ENCODE data around the gene APBB3. TPM values are rescaled to one million over a fixed set of nuclear protein-coding genes. Genes with fewer than 3 reads are reported as not detected.
"Not testable (repeated sequence)": the region's sequence is repeated elsewhere in the genome, so short reads cannot be mapped to it uniquely, and the experiment has no call there.

The APBB3 gene
- total RNA-seq, 1 donor from 2014 or later: 7.3 TPM

DNA sequence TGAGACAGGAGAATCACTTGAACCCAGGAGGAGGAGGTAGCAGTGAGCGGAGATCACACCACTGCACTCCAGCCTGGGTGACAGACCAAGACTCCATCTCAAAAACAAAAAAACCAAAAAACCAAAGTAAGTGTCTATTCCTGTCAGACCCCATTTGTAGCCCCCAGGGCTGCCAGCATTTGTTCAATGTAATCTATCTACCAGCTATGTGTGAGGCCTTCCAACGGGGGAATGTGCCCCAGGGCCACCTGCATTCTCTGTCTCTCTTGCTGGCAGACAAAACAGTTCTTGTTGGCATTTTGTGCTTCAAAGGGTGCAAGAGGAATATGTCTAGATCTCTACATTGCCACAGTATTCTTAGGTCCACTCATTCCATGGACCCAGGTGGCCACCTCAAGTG, 34.4 kb upstream of the APBB3 start:
- Histone ChIP-seq H3K9me3 (ENCODE audit: control insufficient read depth in 3 of 3, low read length in 3 of 3) (no peaks in the 10 kb centered on the region), H3K36me3 (ENCODE audit: control insufficient read depth in 3 of 3, insufficient read depth in 3 of 3, low read length in 3 of 3) (no peaks in the 10 kb centered on the region), H3K27me3 (ENCODE audit: control insufficient read depth in 3 of 3, insufficient read depth in 3 of 3, low read length in 3 of 3) (no peaks in the 10 kb centered on the region), H3K4me3 (ENCODE audit: low read length in 3 of 3) (no peak overlapping the region), H3K4me1 (ENCODE audit: control insufficient read depth in 3 of 3, insufficient read depth in 3 of 3, low read length in 3 of 3) (peaks cover 0 to 16% (median 12%) of the 10 kb centered on the region in 3 donors), H3K9ac (ENCODE audit: low read depth in 1 of 3, low read length in 3 of 3) (no peak overlapping the region), H3K27ac (ENCODE audit: low read depth, low read length) (no peak overlapping the region)

DNA sequence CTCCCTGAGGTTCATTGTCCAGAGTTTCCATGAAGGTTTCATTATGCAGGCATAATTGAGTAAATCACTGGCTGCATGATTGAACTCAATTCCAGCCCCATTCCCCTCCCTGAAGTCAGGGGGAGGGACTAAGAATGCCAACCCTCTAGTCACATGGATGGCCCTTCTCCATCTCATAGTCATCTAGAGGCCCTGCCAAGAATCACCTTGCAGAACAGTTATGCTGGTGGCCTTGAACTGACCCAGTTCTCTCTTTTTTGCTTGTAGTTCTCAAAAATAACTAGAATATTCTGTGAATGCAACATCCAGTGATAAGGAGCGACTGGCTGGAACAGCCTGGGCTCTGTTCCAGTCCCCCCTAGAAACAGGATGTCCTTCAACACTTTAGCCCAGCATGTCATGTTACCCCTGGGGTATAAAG, 31.9 kb upstream of the APBB3 start:
- Histone ChIP-seq H3K4me1 (ENCODE audit: control insufficient read depth in 3 of 3, insufficient read depth in 3 of 3, low read length in 3 of 3) (peaks cover 0 to 16% (median 12%) of the 10 kb centered on the region in 3 donors), H3K9me3 (ENCODE audit: control insufficient read depth in 3 of 3, low read length in 3 of 3) (no peaks in the 10 kb centered on the region), H3K36me3 (ENCODE audit: control insufficient read depth in 3 of 3, insufficient read depth in 3 of 3, low read length in 3 of 3) (no peaks in the 10 kb centered on the region), H3K9ac (ENCODE audit: low read depth in 1 of 3, low read length in 3 of 3) (no peak overlapping the region), H3K27ac (ENCODE audit: low read depth, low read length) (peak overlapping the region; percentile 36), H3K27me3 (ENCODE audit: control insufficient read depth in 3 of 3, insufficient read depth in 3 of 3, low read length in 3 of 3) (no peaks in the 10 kb centered on the region), H3K4me3 (ENCODE audit: low read length in 3 of 3) (no peak overlapping the region)

DNA sequence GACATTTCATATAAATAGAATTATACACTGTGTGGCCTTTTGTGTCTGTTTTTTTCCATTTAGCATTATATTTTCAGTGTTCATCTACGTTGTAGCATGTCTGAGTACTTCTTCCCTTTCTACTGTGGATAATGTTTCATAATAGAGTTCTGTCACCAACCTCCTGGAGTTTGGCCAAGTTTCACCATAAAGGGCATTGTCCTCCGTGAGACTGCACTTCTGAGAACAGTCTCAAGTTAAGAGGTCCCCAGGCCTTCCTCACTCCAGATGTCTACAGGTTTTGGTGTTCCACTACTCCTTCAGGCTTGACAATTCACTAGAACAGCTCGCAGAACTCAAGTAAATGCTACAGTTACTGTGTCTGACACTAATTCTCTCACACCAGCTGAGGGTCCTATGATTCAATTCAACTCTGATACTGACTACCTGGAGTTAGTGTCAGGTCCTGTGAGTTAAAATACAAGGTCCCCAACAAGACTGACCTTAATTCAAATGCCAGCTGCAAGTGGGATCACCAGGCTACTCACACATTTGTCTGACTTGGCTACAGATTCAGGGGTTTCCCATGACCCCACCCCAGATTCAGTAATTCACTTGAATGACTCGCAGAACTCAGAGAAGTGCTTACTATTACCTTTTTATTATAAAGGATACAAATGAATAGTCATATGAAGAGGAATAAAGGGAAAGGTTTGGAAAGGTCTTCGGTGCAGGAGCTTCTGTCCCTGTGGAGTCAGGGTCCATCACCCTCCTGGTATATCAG, 31.3 kb upstream of the APBB3 start:
- Histone ChIP-seq H3K9ac (ENCODE audit: low read depth in 1 of 3, low read length in 3 of 3) (peak overlapping the region in 1 of 3 donors; percentile 41), H3K9me3 (ENCODE audit: control insufficient read depth in 3 of 3, low read length in 3 of 3) (no peaks in the 10 kb centered on the region), H3K4me1 (ENCODE audit: control insufficient read depth in 3 of 3, insufficient read depth in 3 of 3, low read length in 3 of 3) (peaks cover 0 to 16% (median 12%) of the 10 kb centered on the region in 3 donors), H3K36me3 (ENCODE audit: control insufficient read depth in 3 of 3, insufficient read depth in 3 of 3, low read length in 3 of 3) (no peaks in the 10 kb centered on the region), H3K27me3 (ENCODE audit: control insufficient read depth in 3 of 3, insufficient read depth in 3 of 3, low read length in 3 of 3) (no peaks in the 10 kb centered on the region), H3K27ac (ENCODE audit: low read depth, low read length) (peak overlapping the region; percentile 36), H3K4me3 (ENCODE audit: low read length in 3 of 3) (no peak overlapping the region)

DNA sequence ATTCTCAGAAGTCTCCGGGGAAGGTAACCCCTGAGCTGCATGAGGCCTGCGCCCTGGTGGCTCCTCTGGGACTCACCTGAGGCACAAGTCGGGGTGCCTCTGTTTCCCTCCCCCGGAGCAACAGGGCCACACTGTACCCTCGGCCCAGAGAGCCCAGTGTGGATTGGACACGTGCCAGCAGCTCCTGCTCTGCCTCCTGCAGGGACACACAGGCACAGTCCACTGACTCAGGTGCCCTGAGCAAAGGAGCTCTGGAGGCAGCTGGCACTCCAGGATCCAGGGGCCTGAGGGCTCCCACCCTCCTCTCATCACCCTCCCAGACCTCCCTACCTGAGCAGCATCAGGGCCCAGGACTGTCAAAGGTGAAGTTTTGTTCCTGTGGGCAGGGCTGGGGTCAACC, 29.8 kb upstream of the APBB3 start:
- H3K27me3 ChIP-seq (ENCODE audit: control insufficient read depth in 3 of 3, insufficient read depth in 3 of 3, low read length in 3 of 3): no peaks in the 10 kb centered on the region
- H3K4me3 ChIP-seq (ENCODE audit: low read length in 3 of 3): no peak overlapping the region
- H3K27ac ChIP-seq (ENCODE audit: low read depth, low read length): no peak overlapping the region
- no peaks in the 10 kb centered on the region for H3K36me3 ChIP-seq (ENCODE audit: control insufficient read depth in 3 of 3, insufficient read depth in 3 of 3, low read length in 3 of 3)
- no peaks in the 10 kb centered on the region for H3K9me3 ChIP-seq (ENCODE audit: control insufficient read depth in 3 of 3, low read length in 3 of 3)
- no peak overlapping the region for H3K9ac ChIP-seq (ENCODE audit: low read depth in 1 of 3, low read length in 3 of 3)
- peaks cover 0 to 21% (median 16%) of the 10 kb centered on the region in 3 donors for H3K4me1 ChIP-seq (ENCODE audit: control insufficient read depth in 3 of 3, insufficient read depth in 3 of 3, low read length in 3 of 3)

DNA sequence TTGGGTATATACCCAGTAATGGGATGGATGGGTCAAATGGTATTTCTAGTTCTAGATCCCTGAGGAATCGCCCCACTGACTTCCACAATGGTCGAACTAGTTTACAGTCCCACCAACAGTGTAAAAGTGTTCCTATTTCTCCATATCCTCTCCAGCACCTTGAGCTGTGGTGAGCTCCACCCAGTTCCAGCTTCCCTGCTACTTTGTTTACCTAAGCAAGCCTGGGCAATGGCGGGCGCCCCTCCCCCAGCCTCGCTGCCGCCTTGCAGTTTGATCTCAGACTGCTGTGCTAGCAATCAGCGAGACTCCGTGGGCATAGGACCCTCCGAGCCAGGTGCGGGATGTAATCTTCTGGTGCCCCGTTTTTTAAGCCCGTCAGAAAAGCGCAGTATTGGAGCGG, 28.7 kb upstream of the APBB3 start:
- H3K27ac ChIP-seq (ENCODE audit: low read depth, low read length); H3K9ac ChIP-seq (ENCODE audit: low read depth in 1 of 3, low read length in 3 of 3); H3K36me3 ChIP-seq (ENCODE audit: control insufficient read depth in 3 of 3, insufficient read depth in 3 of 3, low read length in 3 of 3); H3K4me3 ChIP-seq (ENCODE audit: low read length in 3 of 3); H3K9me3 ChIP-seq (ENCODE audit: control insufficient read depth in 3 of 3, low read length in 3 of 3); H3K27me3 ChIP-seq (ENCODE audit: control insufficient read depth in 3 of 3, insufficient read depth in 3 of 3, low read length in 3 of 3): not testable (repeated sequence)
- H3K4me1 ChIP-seq (ENCODE audit: control insufficient read depth in 3 of 3, insufficient read depth in 3 of 3, low read length in 3 of 3): peaks cover 0 to 23% (median 21%) of the 10 kb centered on the region in 3 donors

DNA sequence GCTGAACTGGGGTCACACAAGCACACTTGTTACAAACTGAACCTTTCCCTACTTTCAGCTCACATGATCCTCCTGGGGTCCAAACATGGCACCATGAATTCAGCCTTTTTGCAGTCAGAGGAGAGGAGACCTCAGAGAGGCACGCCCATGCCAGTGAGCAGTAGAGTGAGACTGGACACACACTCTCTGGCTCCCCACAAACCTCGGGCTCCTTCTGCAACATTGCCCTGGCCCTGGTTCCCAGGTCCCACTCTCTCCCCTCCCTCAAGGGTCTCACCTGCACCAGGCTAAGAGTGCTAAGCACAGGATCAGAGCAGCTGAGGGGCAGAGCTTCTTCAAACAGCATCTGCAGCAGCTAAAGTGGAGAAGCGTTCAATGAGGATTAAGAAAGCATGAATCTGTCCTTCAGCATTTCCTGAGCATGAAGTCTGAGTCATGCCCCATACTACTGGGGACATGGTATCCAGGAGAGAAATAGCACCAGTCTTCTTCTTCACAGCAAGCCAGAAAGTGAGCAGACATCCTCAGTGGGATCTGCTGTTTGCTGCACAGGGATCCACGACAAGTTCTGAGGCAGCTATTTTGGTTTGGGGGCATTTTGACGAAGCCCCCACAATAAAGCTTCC, 27.5 kb upstream of the APBB3 start:
- Histone ChIP-seq H3K27ac (ENCODE audit: low read depth, low read length) (peak overlapping the region; percentile 22), H3K4me1 (ENCODE audit: control insufficient read depth in 3 of 3, insufficient read depth in 3 of 3, low read length in 3 of 3) (peaks cover 0 to 23% (median 21%) of the 10 kb centered on the region in 3 donors), H3K36me3 (ENCODE audit: control insufficient read depth in 3 of 3, insufficient read depth in 3 of 3, low read length in 3 of 3) (no peaks in the 10 kb centered on the region), H3K9ac (ENCODE audit: low read depth in 1 of 3, low read length in 3 of 3) (no peak overlapping the region), H3K4me3 (ENCODE audit: low read length in 3 of 3) (no peak overlapping the region), H3K27me3 (ENCODE audit: control insufficient read depth in 3 of 3, insufficient read depth in 3 of 3, low read length in 3 of 3) (no peaks in the 10 kb centered on the region), H3K9me3 (ENCODE audit: control insufficient read depth in 3 of 3, low read length in 3 of 3) (no peaks in the 10 kb centered on the region)

DNA sequence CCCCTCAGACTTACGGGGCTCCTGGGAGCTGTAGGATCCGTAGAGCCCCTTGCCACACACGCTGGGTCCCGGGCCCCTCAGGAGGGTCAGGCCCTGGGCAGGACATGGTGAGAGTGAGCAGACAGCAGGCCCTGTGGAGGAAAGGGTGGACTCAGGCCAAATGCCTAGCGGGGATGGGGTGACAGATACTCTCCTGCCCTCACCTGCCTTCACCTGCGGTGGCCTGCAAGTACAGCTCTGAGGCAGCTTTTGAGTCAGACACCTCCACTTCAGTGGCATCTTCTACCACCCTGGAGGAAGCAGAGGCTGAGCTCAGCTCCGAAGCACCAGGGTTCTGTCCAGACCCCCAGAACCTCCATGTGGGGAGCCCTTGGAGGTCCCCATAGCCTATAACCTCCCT, 26.5 kb upstream of the APBB3 start:
- H3K4me3 ChIP-seq (ENCODE audit: low read length in 3 of 3): no peak overlapping the region
- H3K9ac ChIP-seq (ENCODE audit: low read depth in 1 of 3, low read length in 3 of 3): no peak overlapping the region
- no peaks in the 10 kb centered on the region for H3K27me3 ChIP-seq (ENCODE audit: control insufficient read depth in 3 of 3, insufficient read depth in 3 of 3, low read length in 3 of 3)
- H3K27ac ChIP-seq (ENCODE audit: low read depth, low read length): no peak overlapping the region
- H3K36me3 ChIP-seq (ENCODE audit: control insufficient read depth in 3 of 3, insufficient read depth in 3 of 3, low read length in 3 of 3): no peaks in the 10 kb centered on the region
- no peaks in the 10 kb centered on the region for H3K9me3 ChIP-seq (ENCODE audit: control insufficient read depth in 3 of 3, low read length in 3 of 3)
- peaks cover 0 to 17% (median 16%) of the 10 kb centered on the region in 3 donors for H3K4me1 ChIP-seq (ENCODE audit: control insufficient read depth in 3 of 3, insufficient read depth in 3 of 3, low read length in 3 of 3)

DNA sequence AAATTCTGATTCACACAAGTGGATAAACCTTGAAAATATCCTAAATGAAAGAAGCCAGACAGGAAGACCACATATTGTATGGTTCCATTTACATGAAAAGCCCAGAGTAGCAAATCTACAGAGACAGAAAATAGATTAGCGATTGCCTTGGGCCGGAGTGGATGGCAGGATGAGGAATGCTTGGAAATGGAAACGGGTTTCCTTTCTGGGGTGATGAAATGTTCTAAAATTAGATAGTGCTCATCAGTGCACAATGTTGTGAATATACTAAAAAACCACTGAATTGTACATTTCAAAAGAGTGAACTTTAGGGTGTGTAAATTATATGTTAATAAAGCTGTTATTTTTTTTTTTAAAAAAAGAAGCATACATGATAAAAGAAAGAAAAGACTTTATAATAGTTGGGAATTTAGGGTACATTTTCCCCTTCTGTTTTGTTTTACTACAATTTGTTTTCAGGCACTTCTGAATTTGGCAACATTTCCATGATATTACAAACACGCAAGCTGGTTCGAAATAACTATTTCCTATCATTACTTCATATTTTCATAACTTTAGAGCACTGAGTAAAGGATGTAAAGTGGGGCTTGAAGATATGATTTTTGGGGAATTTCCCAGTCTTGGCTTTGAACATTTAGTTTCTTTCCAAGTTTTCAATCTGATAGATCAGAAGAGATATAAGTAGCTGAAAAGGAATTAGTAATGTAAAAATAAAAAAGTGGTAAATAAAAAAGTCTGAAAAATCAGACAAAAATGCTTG, 24.1 kb upstream of the APBB3 start:
- Histone ChIP-seq H3K9me3 (ENCODE audit: control insufficient read depth in 3 of 3, low read length in 3 of 3) (no peaks in the 10 kb centered on the region), H3K4me3 (ENCODE audit: low read length in 3 of 3) (no peak overlapping the region), H3K27me3 (ENCODE audit: control insufficient read depth in 3 of 3, insufficient read depth in 3 of 3, low read length in 3 of 3) (no peaks in the 10 kb centered on the region), H3K4me1 (ENCODE audit: control insufficient read depth in 3 of 3, insufficient read depth in 3 of 3, low read length in 3 of 3) (peaks cover 0 to 11% (median 5%) of the 10 kb centered on the region in 3 donors), H3K9ac (ENCODE audit: low read depth in 1 of 3, low read length in 3 of 3) (no peak overlapping the region), H3K27ac (ENCODE audit: low read depth, low read length) (peak overlapping the region; percentile 50), H3K36me3 (ENCODE audit: control insufficient read depth in 3 of 3, insufficient read depth in 3 of 3, low read length in 3 of 3) (no peaks in the 10 kb centered on the region)

DNA sequence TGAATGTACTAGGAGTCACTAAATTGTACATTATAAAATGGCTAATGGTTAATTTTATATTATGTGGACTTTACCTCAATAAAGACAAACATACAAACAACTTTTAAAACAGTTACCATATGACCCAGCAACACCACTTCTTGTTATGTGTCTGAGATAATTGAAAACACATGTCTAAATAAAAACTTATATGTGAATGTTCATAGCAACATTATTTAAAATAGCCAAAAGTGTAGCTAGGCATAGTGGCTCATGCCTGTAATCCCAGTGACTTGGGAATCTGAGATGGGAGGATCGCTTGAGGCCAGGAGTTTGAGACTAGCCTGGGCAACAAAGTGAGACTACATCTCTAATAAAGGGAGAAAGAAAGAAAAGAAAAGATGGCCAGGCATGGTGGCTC, 23.1 kb upstream of the APBB3 start:
- H3K27ac ChIP-seq (ENCODE audit: low read depth, low read length): no peak overlapping the region
- peaks cover 0 to 11% (median 5%) of the 10 kb centered on the region in 3 donors for H3K4me1 ChIP-seq (ENCODE audit: control insufficient read depth in 3 of 3, insufficient read depth in 3 of 3, low read length in 3 of 3)
- no peak overlapping the region for H3K4me3 ChIP-seq (ENCODE audit: low read length in 3 of 3)
- no peaks in the 10 kb centered on the region for H3K36me3 ChIP-seq (ENCODE audit: control insufficient read depth in 3 of 3, insufficient read depth in 3 of 3, low read length in 3 of 3)
- no peaks in the 10 kb centered on the region for H3K27me3 ChIP-seq (ENCODE audit: control insufficient read depth in 3 of 3, insufficient read depth in 3 of 3, low read length in 3 of 3)
- H3K9me3 ChIP-seq (ENCODE audit: control insufficient read depth in 3 of 3, low read length in 3 of 3): no peaks in the 10 kb centered on the region
- no peak overlapping the region for H3K9ac ChIP-seq (ENCODE audit: low read depth in 1 of 3, low read length in 3 of 3)

All from skeletal muscle tissue (tissue), 4 donors.